Smooth muscle cell (in vitro differentiated cells): ENCODE results near the gene WDR86. TPM values are rescaled to one million over a fixed set of nuclear protein-coding genes. Genes with fewer than 3 reads are reported as not detected.

Source experiments
- DNase-seq: peaks from one replicate; lab custom pipeline; 2025; ENCODE audit not compliant: unreplicated experiment; lab: John Stamatoyannopoulos, UW
- H2AFZ ChIP-seq: fragments of 200-600 bp; sonication (generic); 2 replicates; pipeline ENCODE4 v1.6.0; 2016; ENCODE audit warnings: antibody characterized with exemption, low read depth, mild to moderate bottlenecking
- H3F3A ChIP-seq: fragments of 200-600 bp; sonication (generic); 2 replicates; pipeline ENCODE4 v1.6.0; 2017; ENCODE audit warnings: antibody characterized with exemption, low read depth
- H3K27ac ChIP-seq: fragments of 200-600 bp; sonication (generic); 2 replicates; pipeline ENCODE4 v1.5.1; 2016; ENCODE audit warnings: low read depth, mild to moderate bottlenecking
- H3K27me3 ChIP-seq: fragments of 200-600 bp; sonication (generic); 2 replicates; pipeline ENCODE4 v1.6.1; 2016; ENCODE audit warnings: low read depth, mild to moderate bottlenecking
- H3K36me3 ChIP-seq: fragments of 200-600 bp; sonication (generic); 2 replicates; pipeline ENCODE4 v1.5.1; 2016; ENCODE audit warnings: low read depth
- H3K4me1 ChIP-seq: fragments of 200-600 bp; sonication (generic); 2 replicates; pipeline ENCODE4 v1.5.1; 2016; ENCODE audit warnings: low read depth
- H3K4me2 ChIP-seq: fragments of 200-600 bp; sonication (generic); 2 replicates; pipeline ENCODE4 v1.6.0; 2016; ENCODE audit warnings: mild to moderate bottlenecking
- H3K4me3 ChIP-seq: fragments of 200-600 bp; sonication (generic); 2 replicates; pipeline ENCODE4 v1.5.1; 2016; ENCODE audit warnings: mild to moderate bottlenecking
- H3K79me2 ChIP-seq: fragments of 200-600 bp; sonication (generic); 2 replicates; pipeline ENCODE4 v1.6.0; 2016; ENCODE audit warnings: low read depth, mild to moderate bottlenecking
- H3K9ac ChIP-seq: fragments of 200-600 bp; sonication (generic); 2 replicates; pipeline ENCODE4 v1.6.0; 2016; ENCODE audit warnings: low read depth
- H3K9me3 ChIP-seq: fragments of 200-600 bp; sonication (generic); replicated peaks from 2 replicates; pipeline ENCODE4 v1.5.1; 2016; ENCODE audit warnings: low read depth
- H4K20me1 ChIP-seq: fragments of 200-600 bp; sonication (generic); 2 replicates; pipeline ENCODE4 v1.6.0; 2016; ENCODE audit warnings: low read depth
- CTCF ChIP-seq: fragments of 200-600 bp; sonication (generic); IDR thresholded peaks from 2 replicates; pipeline ENCODE4 v1.5.1; 2017; ENCODE audit warnings: borderline replicate concordance, mild to moderate bottlenecking, antibody characterized with exemption; ENCODE audit not compliant: insufficient read depth, poor library complexity, severe bottlenecking
- WGBS: methylation state at CpG from one replicate; pipeline ENCODE4 v1.1.7; 2016; ENCODE audit warnings: low lambda C conversion rate; 5-methylcytosine and 5-hydroxymethylcytosine counted together
- polyA plus RNA-seq: library from polyadenylated mRNA; unstranded; fragments of >200 nt; fragmentation: Nextera tagmentation; extraction: Ambion mirVana; gene quantifications from 2 replicates; pipeline ENCODE4 v1.2.1, GENCODE V29; 2016
- total RNA-seq: library from RNA; depleted of rRNA; stranded (reverse); fragments of >200 nt; gene quantifications from 2 replicates; pipeline ENCODE4 v1.2.3, GENCODE V29; 2014

WDR86 gene
- total and polyA plus RNA-seq, 2 experiments from 2014 or later, result 1.3 to 4.1 TPM

GRCh38 chr7:151440799-151441445 lies 31.1 kb upstream of the WDR86 start:
- no peak for TF ChIP-seq CTCF
- Histone ChIP-seq H3K4me1 (peaks cover 5% of the 10 kb centered on the region), H3K27ac (no peak overlapping the region), H3K27me3 (no peaks in the 10 kb centered on the region), H3K79me2 (no peaks in the 10 kb centered on the region), H2AFZ (peak overlapping the region; percentile 54), H3K9ac (no peak overlapping the region), H3K9me3 (no peaks in the 10 kb centered on the region), H3K4me2 (peak overlapping the region; percentile 92), H3K36me3 (no peaks in the 10 kb centered on the region), H3K4me3 (no peak overlapping the region), H4K20me1 (no peaks in the 10 kb centered on the region), H3F3A (peaks cover 9% of the 10 kb centered on the region)
- no peak for DNase-seq
- 74% methylated on average over 10 of the region's 10 CpGs for WGBS

- Histone ChIP-seq H2AFZ (peak within 1 kb of the TSS; percentile 92), H3F3A (peaks cover 9% of the 10 kb centered on the region), H3K4me3 (peak within 1 kb of the TSS; percentile 52)
Observed at GRCh38 chr7:151439855-151440798, 30.3 kb upstream of the WDR86 start, which contains the start of gene CRYGN. Gene CRYGN (minus strand): TSS chr7:151440141. CDS start chr7:151439917, 224 bp downstream.

GRCh38 chr7:151438864-151439601 lies 29.2 kb upstream of the WDR86 start:
- Histone ChIP-seq H3K36me3 (no peaks in the 10 kb centered on the region), H3K79me2 (no peaks in the 10 kb centered on the region), H3K4me2 (peak overlapping the region; percentile 92), H3F3A (peaks cover 9% of the 10 kb centered on the region), H4K20me1 (no peaks in the 10 kb centered on the region), H3K4me1 (peaks cover 5% of the 10 kb centered on the region), H3K9ac (no peak overlapping the region), H3K9me3 (no peaks in the 10 kb centered on the region), H3K27me3 (no peaks in the 10 kb centered on the region), H2AFZ (peak overlapping the region; percentile 92), H3K27ac (no peak overlapping the region), H3K4me3 (peak overlapping the region; percentile 52)
- no peak for TF ChIP-seq CTCF
- no peak for DNase-seq
- WGBS, result 98% methylated on average over 17 of the region's 17 CpGs

More at GRCh38 chr7:151439855-151440798, 30.3 kb upstream of the WDR86 start, which contains the start of gene CRYGN:
- Histone ChIP-seq H3K79me2 (no peaks in the 10 kb centered on the region), H3K9me3 (no peaks in the 10 kb centered on the region), H3K4me2 (peak within 1 kb of the TSS; percentile 92), H3K4me1 (peaks cover 5% of the 10 kb centered on the region), H3K27ac (no peak within 1 kb of the TSS), H3K27me3 (no peaks in the 10 kb centered on the region), H3K9ac (no peak within 1 kb of the TSS), H4K20me1 (no peaks in the 10 kb centered on the region), H3K36me3 (no peaks in the 10 kb centered on the region)
- TF ChIP-seq CTCF, result no peak
- no peak for DNase-seq
- 10% methylated on average over 35 of the region's 51 CpGs for WGBS
